Cardiac muscle cell (in vitro differentiated cells and primary cell): ENCODE results near the gene BIK. TPM values are rescaled to one million over a fixed set of nuclear protein-coding genes. Genes with fewer than 3 reads are reported as not detected.
A peak's percentile ranks its signal among the peaks of the same experiment; 100 is the strongest.

ENCODE experiments used
- DNase-seq, 2 donors: peaks; one replicate each; pipeline versions ENCODE4 v3.0.0 to v3.0.0-alpha.2; 2010 to 2017; ENCODE audit warnings: low read depth in 1 of 2, low spot score in 1 of 2
- H3K27ac ChIP-seq: fragments of 200-600 bp; sonication (generic); 2 replicates; pipeline ENCODE4 v1.5.1; 2016
- H3K27me3 ChIP-seq: fragments of 200-600 bp; sonication (generic); 2 replicates; pipeline ENCODE4 v1.6.0; 2016; ENCODE audit warnings: control low read depth
- H3K36me3 ChIP-seq: fragments of 200-600 bp; sonication (generic); 2 replicates; pipeline ENCODE4 v1.5.1; 2016; ENCODE audit warnings: control low read depth
- H3K4me1 ChIP-seq: fragments of 200-600 bp; sonication (generic); 2 replicates; pipeline ENCODE4 v1.8.1; 2017; ENCODE audit warnings: low read depth, mild to moderate bottlenecking, mixed run types
- H3K4me3 ChIP-seq: fragments of 200-600 bp; sonication (generic); 2 replicates; pipeline ENCODE4 v1.5.1; 2016; ENCODE audit warnings: mild to moderate bottlenecking
- H3K9me3 ChIP-seq: fragments of 200-600 bp; sonication (generic); 2 replicates; pipeline ENCODE4 v1.5.1; 2017; ENCODE audit warnings: low read depth, mild to moderate bottlenecking, control low read depth
- polyA plus RNA-seq: library from polyadenylated mRNA; unstranded; fragments of >200 nt; fragmentation: Nextera tagmentation; extraction: Ambion mirVana; gene quantifications from 2 replicates; pipeline ENCODE4 v1.2.1, GENCODE V29; 2016
- total RNA-seq: library from RNA; depleted of rRNA; stranded (reverse); fragments of >200 nt; gene quantifications from 2 replicates; pipeline ENCODE4 v1.2.3, GENCODE V29; 2016
- TF ChIP-seq, protein P1 (sequence below): IDR thresholded peaks from 2 replicates; pipeline ENCODE4 v1.5.1; 2012; ENCODE audit warnings: low read depth, mild to moderate bottlenecking, low read length

BIK gene
- total and polyA plus RNA-seq, 2 experiments from 2014 or later = 34.6 to 41.7 TPM

DNA sequence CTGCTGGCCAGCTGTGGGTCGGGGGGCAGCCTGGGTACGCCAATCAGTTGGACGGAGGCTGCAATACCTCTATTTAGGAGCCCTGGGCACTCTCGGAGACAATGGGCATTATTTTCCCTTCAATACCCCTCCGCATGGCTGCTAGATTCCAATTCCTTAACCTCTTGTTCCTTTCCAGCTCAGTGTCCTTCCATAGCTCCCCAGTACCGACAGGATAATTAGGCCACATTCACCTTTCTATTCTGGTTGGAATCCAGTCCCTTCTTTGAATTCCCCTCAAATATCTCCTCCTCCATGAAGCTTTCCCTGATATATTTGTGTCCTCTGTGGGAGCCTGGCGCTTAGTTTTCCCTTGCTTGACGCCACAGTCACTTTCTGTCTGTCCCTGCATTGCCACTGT lies 4.2 kb upstream of the BIK start:
- Histone ChIP-seq H3K4me1 (peaks cover 30% of the 10 kb centered on the region), H3K27ac (no peak overlapping the region), H3K27me3 (peaks cover 18% of the 10 kb centered on the region), H3K9me3 (no peaks in the 10 kb centered on the region), H3K36me3 (no peaks in the 10 kb centered on the region), H3K4me3 (no peak overlapping the region)
- no peak for DNase-seq
- TF ChIP-seq, protein P1, sequence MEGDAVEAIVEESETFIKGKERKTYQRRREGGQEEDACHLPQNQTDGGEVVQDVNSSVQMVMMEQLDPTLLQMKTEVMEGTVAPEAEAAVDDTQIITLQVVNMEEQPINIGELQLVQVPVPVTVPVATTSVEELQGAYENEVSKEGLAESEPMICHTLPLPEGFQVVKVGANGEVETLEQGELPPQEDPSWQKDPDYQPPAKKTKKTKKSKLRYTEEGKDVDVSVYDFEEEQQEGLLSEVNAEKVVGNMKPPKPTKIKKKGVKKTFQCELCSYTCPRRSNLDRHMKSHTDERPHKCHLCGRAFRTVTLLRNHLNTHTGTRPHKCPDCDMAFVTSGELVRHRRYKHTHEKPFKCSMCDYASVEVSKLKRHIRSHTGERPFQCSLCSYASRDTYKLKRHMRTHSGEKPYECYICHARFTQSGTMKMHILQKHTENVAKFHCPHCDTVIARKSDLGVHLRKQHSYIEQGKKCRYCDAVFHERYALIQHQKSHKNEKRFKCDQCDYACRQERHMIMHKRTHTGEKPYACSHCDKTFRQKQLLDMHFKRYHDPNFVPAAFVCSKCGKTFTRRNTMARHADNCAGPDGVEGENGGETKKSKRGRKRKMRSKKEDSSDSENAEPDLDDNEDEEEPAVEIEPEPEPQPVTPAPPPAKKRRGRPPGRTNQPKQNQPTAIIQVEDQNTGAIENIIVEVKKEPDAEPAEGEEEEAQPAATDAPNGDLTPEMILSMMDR = no peak

DNA sequence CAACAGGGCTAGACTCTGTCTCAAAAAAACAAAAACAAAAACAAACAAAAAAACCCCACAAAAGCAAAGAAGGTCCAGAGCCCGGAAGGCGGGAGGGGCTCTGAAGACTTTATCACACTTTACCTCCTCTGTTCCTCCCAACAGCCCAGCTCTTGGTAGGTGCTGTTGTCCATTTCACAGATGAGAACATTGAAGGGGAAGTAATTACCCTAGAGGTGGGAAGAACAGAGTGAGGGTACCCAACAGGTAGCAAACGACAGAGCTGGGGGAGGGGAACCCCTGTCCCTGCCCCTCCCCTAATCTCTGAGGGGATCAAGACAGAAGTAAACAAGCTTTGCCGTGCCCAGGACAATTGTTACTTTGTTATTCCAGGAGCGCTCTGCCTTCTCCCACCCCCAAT lies 1.0 kb upstream of the BIK start:
- Histone ChIP-seq H3K27ac (no peak overlapping the region), H3K4me3 (no peak overlapping the region), H3K36me3 (no peaks in the 10 kb centered on the region), H3K9me3 (no peaks in the 10 kb centered on the region), H3K27me3 (peaks cover 28% of the 10 kb centered on the region), H3K4me1 (peaks cover 6% of the 10 kb centered on the region)
- no peak for DNase-seq
- TF ChIP-seq, protein P1 = no peak

DNA sequence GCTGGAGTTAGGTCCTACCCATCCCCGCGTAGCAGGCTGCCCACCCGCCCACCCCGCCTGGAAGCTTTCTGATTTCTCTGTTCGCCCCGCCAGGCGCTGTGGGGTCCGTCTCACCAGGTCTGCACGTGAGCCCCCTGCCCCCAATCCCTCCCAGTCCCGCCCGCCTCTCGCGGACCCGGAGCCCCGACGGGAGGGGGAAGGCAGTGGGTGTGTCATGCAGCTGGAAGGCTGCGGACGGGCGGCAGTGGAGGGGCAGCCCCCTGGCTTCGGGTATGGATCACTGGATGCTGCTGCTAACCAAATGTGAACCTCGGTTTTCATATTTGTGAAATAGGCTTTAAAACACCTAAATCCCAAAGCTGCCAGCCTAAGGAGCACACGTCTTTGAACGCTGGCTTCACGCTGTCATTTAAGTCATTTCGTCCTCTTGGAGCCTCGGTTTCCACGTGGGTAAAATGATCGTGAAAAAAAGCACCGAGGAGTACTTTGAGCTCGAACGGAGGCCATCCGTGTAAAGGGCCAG lies 568 bp upstream of the BIK start:
- Histone ChIP-seq H3K27ac (no peak overlapping the region), H3K36me3 (no peaks in the 10 kb centered on the region), H3K4me3 (peak overlapping the region; percentile 49), H3K9me3 (no peaks in the 10 kb centered on the region), H3K4me1 (peaks cover under 1% of the 10 kb centered on the region), H3K27me3 (peaks cover 28% of the 10 kb centered on the region)
- TF ChIP-seq, protein P1 = no peak
- no peak for DNase-seq

- Histone ChIP-seq H3K27me3 (peaks cover 28% of the 10 kb centered on the region), H3K4me1 (no peaks in the 10 kb centered on the region), H3K36me3 (no peaks in the 10 kb centered on the region), H3K4me3 (peak overlapping the region; percentile 49), H3K9me3 (no peaks in the 10 kb centered on the region), H3K27ac (no peak overlapping the region)
- TF ChIP-seq, protein P1 = no peak
- DNase-seq = peak in 1 of 2 donors; percentile 34
These were observed 525 bp downstream of the BIK start for GRCh38 chr22:43110927-43111623.

- H3K27me3 ChIP-seq = peaks cover 28% of the 10 kb centered on the region
- no peaks in the 10 kb centered on the region for H3K4me1 ChIP-seq
- no peak for DNase-seq
- TF ChIP-seq, protein P1 = no peak
- no peak overlapping the region for H3K27ac ChIP-seq
- H3K9me3 ChIP-seq = no peaks in the 10 kb centered on the region
- no peak overlapping the region for H3K4me3 ChIP-seq
- no peaks in the 10 kb centered on the region for H3K36me3 ChIP-seq
These were observed 3.1 kb downstream of the BIK start for GRCh38 chr22:43113526-43114251.
